Muscle of leg (tissue), 11 donors: ENCODE results near the gene MKNK1. TPM values are rescaled to one million over a fixed set of nuclear protein-coding genes. Genes with fewer than 3 reads are reported as not detected.

Experiments used
- DNase-seq: peaks from one replicate; pipeline ENCODE4 v3.0.0; 2013
- H3K27ac ChIP-seq: one replicate; pipeline ENCODE4 v1.5.1; 2013; ENCODE audit warnings: mild to moderate bottlenecking, low read length, control low read depth
- H3K27me3 ChIP-seq: one replicate; pipeline ENCODE4 v1.6.1; 2013; ENCODE audit warnings: low read length; ENCODE audit not compliant: control insufficient read depth, insufficient read depth
- H3K36me3 ChIP-seq: one replicate; pipeline ENCODE4 v1.6.1; 2013; ENCODE audit warnings: low read length; ENCODE audit not compliant: control insufficient read depth, insufficient read depth
- H3K4me1 ChIP-seq: one replicate; pipeline ENCODE4 v1.6.1; 2013; ENCODE audit warnings: low read length; ENCODE audit not compliant: control insufficient read depth, insufficient read depth
- H3K4me3 ChIP-seq: one replicate; pipeline ENCODE4 v1.5.1; 2013; ENCODE audit warnings: low read length, control low read depth
- H3K9me3 ChIP-seq: replicated peaks from 2 replicates; pipeline ENCODE4 v1.6.1; 2013; ENCODE audit warnings: low read depth, low read length; ENCODE audit not compliant: control insufficient read depth
- WGBS: methylation state at CpG from one replicate; pipeline ENCODE4 v1.1.5; 2013; ENCODE audit warnings: missing lambda C conversion rate; ENCODE audit not compliant: insufficient coverage; 5-methylcytosine and 5-hydroxymethylcytosine counted together
- polyA plus RNA-seq, 8 donors: library from polyadenylated mRNA; unstranded; fragments of 120-200 nt; gene quantifications; one replicate each; pipeline versions ENCODE4 v1.2.1 to v1.2.3, GENCODE V29; 2013; ENCODE audit warnings: inconsistent platforms in 1 of 8, low replicate concordance in 1 of 8; ENCODE audit not compliant: insufficient read length in 8 of 8, insufficient read depth in 1 of 8
- total RNA-seq: library from RNA; stranded (reverse); fragments of 120-200 nt; gene quantifications from one replicate; pipeline ENCODE4 v1.2.4, GENCODE V29; 2013

The MKNK1 gene
- total and polyA plus RNA-seq, 9 donors: 19.3 to 32.5 (median 28.4) TPM

DNA sequence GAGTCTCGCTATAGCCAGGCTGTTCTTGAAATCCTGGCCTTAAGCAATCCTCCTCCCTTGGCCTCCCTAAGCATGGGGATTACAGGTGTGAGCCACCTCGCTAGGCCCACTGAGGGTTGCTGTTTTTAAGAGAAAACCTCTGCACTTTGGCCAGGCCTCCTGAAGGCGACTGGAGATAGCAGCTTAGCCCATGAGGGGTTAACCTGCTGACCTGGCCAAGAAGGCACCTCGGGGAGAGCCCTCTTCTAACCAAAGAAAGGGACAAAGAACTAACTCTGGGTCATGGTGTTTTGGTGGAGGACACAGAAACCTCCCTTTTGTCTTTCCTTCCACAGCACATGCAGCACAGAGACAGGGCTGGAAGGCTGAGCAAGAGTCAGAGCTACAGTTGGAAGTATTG lies 35.0 kb downstream of the MKNK1 start:
- H3K36me3 ChIP-seq: peaks cover 48% of the 10 kb centered on the region
- no peak overlapping the region for H3K4me3 ChIP-seq
- H3K27me3 ChIP-seq: no peaks in the 10 kb centered on the region
- WGBS: no CpG with 5 or more reads among the region's 4 CpGs
- H3K9me3 ChIP-seq: no peaks in the 10 kb centered on the region
- no peak for DNase-seq
- no peak overlapping the region for H3K27ac ChIP-seq
- H3K4me1 ChIP-seq: peaks cover 2% of the 10 kb centered on the region

DNA sequence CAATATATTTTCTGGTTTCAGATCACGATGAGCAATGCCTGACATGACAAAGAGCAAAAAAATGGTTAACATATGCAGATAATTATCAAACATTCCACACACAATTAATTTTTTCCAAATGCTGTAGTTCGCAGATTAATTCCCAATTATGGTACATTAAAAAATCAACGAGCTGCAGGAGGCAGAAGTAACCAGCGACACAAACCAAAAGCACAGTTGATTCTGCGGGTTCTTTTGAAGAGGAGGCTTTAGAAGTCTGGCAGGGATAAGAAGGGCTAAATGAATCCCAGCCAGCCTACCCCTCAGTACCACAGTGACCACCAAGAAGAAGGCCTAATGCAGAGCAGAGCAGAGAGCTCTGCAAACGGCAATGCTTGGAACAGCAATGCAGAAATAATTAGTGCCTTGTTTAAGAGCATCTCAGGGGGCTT lies 35.6 kb downstream of the MKNK1 start:
- Histone ChIP-seq H3K4me1 (peaks cover 2% of the 10 kb centered on the region), H3K27ac (no peak overlapping the region), H3K27me3 (no peaks in the 10 kb centered on the region), H3K9me3 (no peaks in the 10 kb centered on the region), H3K36me3 (peaks cover 47% of the 10 kb centered on the region), H3K4me3 (no peak overlapping the region)
- no peak for DNase-seq
- WGBS: 40% methylated on average over 1 of the region's 6 CpGs

DNA sequence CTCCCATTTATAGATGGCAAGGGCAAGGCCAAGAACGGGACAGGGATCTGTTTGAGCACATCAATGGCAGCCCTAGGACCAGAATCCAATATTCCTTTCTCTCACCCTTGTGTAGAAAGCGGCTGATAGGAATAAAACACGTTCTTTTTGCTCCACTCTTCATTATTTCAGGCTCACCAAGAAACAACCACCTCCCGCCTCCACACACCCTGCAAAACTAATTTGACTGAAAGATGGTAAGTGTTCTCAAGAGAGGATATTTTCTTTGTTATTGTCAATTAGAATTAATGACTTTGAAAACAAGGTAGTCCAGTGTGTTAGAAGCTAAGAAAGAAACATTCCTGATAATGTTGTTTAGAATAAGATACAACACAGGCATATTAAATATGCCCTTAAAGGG lies 40.7 kb downstream of the MKNK1 start:
- H3K9me3 ChIP-seq: no peaks in the 10 kb centered on the region
- H3K27me3 ChIP-seq: no peaks in the 10 kb centered on the region
- WGBS: 71% methylated on average over 1 of the region's 4 CpGs
- H3K36me3 ChIP-seq: peaks cover 68% of the 10 kb centered on the region
- no peak overlapping the region for H3K4me3 ChIP-seq
- no peaks in the 10 kb centered on the region for H3K4me1 ChIP-seq
- no peak for DNase-seq
- no peak overlapping the region for H3K27ac ChIP-seq

DNA sequence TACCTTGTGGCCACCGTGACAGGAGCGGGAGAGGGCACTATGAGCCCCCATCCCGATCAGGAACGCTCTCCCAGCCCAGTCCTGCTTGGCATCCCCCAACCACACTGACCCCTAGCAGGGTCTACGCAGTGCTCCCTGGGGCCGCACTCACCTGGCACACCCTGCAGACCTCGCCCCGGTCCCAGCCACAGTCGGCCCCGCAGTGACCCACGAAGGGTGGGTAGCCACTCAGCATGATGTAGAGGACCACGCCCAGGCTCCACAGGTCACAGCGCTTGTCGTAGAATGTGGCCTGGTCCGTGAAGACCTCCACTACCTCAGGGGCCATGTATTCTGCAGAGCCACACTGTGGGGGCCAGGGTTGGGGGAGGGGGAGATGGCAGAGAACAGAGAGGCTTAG lies 41.6 kb downstream of the MKNK1 start:
- Histone ChIP-seq H3K27ac (no peak overlapping the region), H3K27me3 (no peaks in the 10 kb centered on the region), H3K4me1 (no peaks in the 10 kb centered on the region), H3K9me3 (no peaks in the 10 kb centered on the region), H3K36me3 (peaks cover 66% of the 10 kb centered on the region), H3K4me3 (no peak overlapping the region)
- 92% methylated on average over 13 of the region's 15 CpGs for WGBS
- no peak for DNase-seq

DNA sequence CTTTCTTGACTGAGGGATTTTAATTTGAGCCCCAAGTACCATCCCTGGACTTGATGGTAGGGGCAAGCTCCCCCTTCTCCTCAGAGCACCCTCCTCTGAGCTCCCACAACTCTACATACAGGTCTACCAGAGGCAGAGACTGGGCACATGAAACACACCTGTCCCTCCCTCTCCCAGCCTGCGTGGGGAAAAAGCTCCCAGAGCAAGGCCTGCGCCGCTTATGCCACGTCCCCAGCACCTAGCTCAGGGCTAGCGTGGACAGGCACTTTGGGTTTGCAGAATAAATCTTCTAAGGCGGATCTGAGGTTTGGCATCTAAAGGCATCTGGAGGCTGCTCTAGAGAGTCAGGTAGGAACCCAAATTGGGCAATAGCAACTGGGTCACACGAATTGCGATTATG lies 45.1 kb downstream of the MKNK1 start:
- no peak for DNase-seq
- no peaks in the 10 kb centered on the region for H3K9me3 ChIP-seq
- no peak overlapping the region for H3K27ac ChIP-seq
- no peaks in the 10 kb centered on the region for H3K4me1 ChIP-seq
- H3K36me3 ChIP-seq: peaks cover 46% of the 10 kb centered on the region
- 85% methylated on average over 8 of the region's 8 CpGs for WGBS
- no peaks in the 10 kb centered on the region for H3K27me3 ChIP-seq
- no peak overlapping the region for H3K4me3 ChIP-seq

DNA sequence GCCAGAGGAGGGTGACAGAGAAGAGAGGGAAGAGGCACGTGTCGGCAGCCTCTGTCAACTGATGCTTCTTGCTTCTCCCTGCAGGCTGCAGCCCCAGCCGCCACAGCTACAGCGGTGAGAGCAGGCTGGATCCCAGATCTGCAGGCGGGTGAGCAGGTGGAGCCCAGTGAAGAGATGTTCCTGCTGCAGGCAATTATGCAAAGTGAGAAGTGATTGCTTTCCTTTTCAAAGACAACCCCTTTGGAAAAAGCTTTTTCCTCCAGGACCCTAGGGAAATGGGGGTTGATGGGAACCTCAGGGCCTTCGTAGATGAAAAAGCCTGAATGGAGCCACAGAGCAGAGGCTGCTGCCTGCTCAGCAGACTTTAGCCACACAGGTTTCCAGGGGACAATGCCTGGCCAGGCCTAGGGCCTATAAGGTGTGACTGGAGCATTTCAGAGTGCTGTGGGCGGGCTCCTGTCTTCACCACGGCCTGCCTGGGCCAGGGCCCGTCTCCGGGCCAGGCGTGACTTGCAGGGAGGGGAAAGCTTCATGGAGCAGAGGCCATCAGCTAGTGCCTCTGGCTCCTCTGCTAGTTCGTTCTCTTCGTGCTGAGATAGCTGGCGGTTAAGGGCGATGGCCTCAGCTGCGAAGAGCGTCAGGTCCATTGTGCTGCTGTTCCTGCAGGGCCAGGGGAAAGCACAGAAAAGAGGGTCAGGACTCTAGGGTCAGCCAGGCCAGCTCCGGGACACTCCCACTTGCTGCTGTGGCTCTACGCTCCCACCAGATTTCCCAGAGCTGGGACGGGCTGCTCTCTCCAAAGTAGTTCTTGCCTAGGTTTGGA lies 45.7 kb downstream of the MKNK1 start:
- H3K27me3 ChIP-seq: no peaks in the 10 kb centered on the region
- no peak overlapping the region for H3K27ac ChIP-seq
- DNase-seq: no peak
- WGBS: 47% methylated on average over 17 of the region's 20 CpGs
- H3K4me3 ChIP-seq: no peak overlapping the region
- H3K9me3 ChIP-seq: no peaks in the 10 kb centered on the region
- peaks cover 46% of the 10 kb centered on the region for H3K36me3 ChIP-seq
- no peaks in the 10 kb centered on the region for H3K4me1 ChIP-seq

DNA sequence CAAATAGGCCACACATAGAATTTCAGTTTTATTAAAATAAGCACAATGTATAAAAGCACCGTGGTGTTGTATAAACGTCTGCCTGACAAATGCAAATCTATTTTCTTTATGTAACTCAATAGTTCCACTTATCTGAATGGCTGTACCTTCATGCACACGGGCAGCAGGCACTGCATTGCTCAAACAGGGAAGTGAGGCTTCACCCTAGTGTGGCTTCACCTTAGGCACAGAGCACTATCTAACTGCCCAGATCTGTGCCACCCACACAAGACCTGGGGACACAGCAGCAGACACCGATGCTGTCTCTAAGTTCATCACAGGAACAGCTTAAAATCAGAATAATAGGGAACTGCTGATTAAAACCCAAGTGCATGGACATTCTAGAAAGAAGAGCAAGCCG lies 46.7 kb downstream of the MKNK1 start:
- Histone ChIP-seq H3K27me3 (no peaks in the 10 kb centered on the region), H3K4me3 (no peak overlapping the region), H3K27ac (no peak overlapping the region), H3K4me1 (no peaks in the 10 kb centered on the region), H3K36me3 (peaks cover 37% of the 10 kb centered on the region), H3K9me3 (no peaks in the 10 kb centered on the region)
- DNase-seq: no peak
- WGBS: 75% methylated on average over 2 of the region's 5 CpGs

DNA sequence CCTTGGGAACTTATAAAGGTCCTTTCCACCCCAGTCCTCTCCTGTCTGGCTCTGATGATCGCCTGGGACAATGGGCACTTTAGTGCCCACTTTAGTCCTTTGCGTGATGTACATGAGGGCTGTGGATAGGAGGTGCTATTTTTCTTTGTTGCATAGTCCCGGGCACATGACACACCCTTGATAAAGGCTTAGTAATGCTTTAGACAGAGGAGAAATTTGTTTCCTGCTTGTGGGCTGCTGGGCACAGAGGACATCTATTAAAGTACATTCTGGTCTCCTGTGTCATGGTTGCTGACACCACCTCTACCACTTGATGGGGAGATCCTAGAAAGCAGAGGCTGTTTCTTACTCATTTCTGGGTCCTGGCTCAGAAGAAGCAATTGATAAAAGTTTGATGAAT lies 47.2 kb downstream of the MKNK1 start:
- Histone ChIP-seq H3K27ac (no peak overlapping the region), H3K4me1 (no peaks in the 10 kb centered on the region), H3K27me3 (no peaks in the 10 kb centered on the region), H3K9me3 (no peaks in the 10 kb centered on the region), H3K4me3 (no peak overlapping the region), H3K36me3 (peaks cover 33% of the 10 kb centered on the region)
- DNase-seq: no peak
- whole genome bisulfite sequencing: no CpG with 5 or more reads among the region's 3 CpGs

DNA sequence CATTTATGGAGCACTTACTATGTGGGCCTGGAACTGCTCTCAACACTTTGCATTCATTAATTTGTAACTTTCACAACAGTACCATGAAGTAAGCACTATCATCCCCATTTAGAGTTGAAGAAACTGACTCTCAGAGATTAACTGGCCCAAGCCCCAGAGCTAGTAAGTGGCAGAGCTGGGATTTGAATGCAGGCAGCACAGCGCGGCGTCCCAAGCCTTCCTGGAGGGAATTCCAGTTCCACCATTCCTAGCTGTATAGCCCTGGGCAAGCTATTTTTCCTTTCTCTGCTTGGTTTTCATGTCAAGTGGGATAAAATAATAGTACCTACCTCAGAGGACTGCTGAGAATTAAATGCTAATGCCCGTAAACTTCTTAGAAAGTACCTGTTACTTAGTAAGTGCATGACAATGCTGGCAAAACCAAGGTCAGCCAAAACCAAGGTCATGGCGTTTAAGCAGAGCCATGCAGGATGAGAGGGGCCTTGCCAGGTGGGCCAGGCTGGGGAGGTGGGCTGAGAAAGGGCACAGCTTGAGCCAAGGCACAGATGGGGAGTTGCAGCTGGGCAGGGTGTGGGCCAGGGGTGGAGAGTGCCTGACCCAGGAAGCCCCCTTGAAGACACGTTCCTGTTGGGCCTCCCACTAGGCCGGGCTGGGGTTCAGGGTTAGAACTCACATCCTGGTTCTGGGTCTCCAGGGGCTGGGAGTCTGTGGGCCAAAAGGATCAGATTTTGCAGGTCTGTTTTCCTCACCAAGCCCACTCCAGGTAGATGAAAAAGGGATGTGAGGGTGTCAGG lies 48.0 kb downstream of the MKNK1 start:
- Histone ChIP-seq H3K27me3 (no peaks in the 10 kb centered on the region), H3K27ac (no peak overlapping the region), H3K4me3 (no peak overlapping the region), H3K4me1 (peaks cover 8% of the 10 kb centered on the region), H3K9me3 (no peaks in the 10 kb centered on the region), H3K36me3 (peaks cover 25% of the 10 kb centered on the region)
- 67% methylated on average over 1 of the region's 7 CpGs for WGBS
- no peak for DNase-seq

DNA sequence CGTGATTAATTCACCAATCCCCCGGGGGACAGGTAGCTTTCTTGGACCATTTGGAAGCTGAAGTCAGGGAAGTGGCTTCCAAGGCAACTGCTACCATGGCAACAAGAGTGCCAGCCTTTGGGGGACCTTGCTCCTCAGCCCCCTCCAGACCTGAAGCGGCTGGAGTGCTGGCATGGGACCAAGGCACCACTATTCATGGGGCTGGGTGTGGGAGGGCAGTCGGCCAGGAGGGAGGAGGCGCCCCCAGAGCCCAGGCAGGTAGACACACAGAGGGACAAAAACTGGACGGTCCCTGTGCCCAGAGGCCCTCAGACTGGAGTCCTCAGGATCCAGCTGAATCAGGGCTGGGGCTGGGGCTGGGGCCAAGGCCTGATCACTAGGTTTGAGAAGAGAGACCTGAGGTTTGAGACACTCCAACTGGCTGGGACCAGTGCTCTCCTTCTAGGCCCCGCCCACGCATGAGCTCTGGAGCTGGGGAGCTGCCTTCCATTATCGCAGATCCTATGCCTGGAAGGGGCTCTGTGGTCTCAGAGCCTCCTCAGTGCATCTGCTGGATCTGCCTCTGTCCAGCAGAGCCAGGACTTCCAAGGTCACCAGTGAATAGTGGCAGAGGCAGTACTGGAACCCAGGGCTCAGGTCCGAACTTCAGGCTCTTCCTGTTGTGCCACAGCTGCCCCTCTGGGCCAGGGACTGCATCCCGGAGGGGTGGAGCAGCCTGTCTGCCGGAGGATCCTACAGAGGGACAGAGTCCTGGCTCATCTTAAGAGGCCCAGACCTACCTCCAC lies 49.3 kb downstream of the MKNK1 start:
- Histone ChIP-seq H3K27ac (no peak overlapping the region), H3K9me3 (no peaks in the 10 kb centered on the region), H3K36me3 (peaks cover 13% of the 10 kb centered on the region), H3K27me3 (peaks cover 2% of the 10 kb centered on the region), H3K4me3 (no peak overlapping the region), H3K4me1 (peaks cover 19% of the 10 kb centered on the region)
- WGBS: 84% methylated on average over 9 of the region's 12 CpGs
- no peak for DNase-seq
